GM19395 (cell line): ENCODE data around the gene SCNN1G.
"Not testable (repeated sequence)": the region's sequence is repeated elsewhere in the genome, so short reads cannot be mapped to it uniquely, and the experiment has no call there.

Source experiments
- ATAC-seq: cut with Tn5 transposase; IDR thresholded peaks from one replicate; pipeline ENCODE4 v1.9.1; 2021; ENCODE audit warnings: mild to moderate bottlenecking, moderate library complexity; ENCODE audit not compliant: unreplicated experiment

Gene SCNN1G

DNA sequence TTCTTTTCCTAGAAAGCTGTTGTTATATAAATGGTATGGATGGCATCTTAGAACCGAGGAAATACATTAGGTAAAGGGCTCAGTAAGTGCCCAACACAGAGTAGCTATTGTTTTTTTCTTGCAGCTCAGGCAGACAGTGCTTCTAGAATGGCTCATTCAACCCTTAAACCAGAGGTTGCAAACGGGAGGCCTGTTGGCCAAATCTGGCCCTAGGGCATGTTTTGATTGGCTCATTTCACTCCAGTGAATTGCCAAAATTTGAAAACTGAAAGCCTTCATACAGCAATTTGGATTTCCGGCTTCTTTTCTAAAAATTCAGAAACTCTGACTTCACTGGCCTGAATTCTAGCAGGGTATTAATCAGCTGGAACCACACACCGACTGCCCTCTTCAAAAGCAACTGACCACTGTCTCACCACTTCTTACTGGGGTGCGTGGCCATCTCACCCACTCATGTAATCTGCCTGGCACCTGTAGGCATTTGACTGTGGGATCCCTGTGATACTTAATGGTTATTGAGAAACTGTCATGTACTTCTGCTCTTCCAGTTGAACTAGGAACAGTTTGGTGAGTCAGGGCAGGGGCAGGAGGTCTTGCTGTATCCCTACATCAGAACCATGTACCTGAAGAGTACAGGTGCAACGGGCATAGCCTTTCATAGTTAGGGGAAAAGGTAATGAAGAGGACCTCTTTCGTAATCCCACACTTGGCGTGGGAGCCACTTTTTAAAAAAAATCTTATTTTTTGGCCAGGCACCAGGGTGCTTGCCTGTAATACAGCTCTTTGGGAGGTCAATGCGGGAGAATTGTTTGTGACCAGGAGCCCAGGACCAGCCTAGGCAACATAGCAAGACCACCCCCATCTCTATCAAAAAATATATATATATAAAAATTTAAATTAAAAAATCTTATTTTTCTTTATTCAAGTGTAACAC, 66.0 kb downstream of the SCNN1G start:
- no peak for ATAC-seq

DNA sequence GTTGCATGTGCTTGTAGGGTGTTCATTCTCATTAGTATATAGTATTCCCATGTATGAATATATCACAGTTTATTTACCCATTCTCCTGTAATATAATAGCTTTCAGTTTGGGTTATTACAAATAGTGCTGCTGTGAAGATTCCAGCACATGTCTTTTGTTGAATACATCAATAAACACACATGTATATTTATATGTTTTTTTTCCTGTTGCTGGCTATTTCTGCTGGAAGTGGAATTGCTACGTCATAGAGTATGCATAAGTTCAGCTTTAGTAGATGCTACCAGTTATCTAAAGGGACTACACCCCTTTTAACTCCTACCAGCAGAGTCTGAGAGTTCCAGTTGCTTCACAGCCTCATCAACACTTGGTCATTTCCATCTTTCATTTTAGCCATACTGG, 67.3 kb downstream of the SCNN1G start:
- no peak for ATAC-seq

DNA sequence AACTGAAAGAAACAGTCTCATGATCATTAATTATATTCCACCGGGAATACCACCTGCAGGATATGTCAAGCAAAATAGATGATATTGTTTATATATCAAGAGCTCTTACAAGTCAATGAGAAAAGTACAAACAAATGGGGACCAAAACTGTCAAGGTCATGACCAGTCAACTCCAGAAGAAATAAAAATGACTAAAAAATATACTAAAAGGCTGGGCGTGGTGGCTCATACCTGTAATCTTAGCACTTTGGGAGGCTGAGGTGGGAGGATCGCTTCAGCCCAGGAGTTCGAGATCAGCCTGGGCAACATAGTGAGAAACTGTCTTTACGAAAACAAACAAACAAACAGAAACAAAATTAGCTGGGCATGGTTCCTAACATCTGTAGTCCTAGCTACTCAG, 69.8 kb downstream of the SCNN1G start:
- ATAC-seq = no peak

DNA sequence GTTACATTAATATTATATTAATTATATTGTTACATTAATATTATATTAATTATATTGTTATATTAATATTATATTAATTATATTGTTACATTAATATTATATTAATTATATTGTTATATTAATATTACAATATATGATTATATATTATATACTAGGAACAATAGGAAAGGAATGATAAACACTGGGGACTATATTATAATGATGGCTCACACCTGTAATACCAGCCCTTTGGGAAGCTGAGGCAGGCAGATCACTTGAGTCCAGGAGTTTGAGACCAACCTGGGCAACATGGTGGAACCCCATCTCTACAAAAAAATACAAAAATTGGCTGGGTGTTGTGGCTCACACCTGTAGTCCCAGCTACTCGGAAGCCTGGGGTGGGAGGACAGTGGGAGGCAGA, 71.1 kb downstream of the SCNN1G start:
- ATAC-seq = not testable (repeated sequence)

DNA sequence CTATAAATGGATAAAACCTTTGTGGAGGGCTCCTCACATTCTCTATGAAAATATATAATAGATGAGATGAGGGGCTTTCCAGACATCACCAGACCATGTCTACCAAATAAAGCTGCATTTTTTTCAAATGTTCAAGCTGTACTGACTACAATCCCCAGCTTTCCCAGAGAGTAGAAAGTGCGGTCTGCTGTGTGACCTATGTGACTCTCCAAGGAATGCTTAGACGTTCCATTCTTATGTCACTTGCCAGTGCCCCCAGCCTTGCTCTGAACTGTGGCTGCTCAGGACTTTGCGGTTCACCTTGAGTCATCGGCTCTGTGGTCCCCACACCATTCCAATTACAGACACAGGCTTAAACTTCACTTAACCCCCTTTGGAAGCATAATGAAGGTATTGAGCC, 71.8 kb downstream of the SCNN1G start:
- no peak for ATAC-seq

DNA sequence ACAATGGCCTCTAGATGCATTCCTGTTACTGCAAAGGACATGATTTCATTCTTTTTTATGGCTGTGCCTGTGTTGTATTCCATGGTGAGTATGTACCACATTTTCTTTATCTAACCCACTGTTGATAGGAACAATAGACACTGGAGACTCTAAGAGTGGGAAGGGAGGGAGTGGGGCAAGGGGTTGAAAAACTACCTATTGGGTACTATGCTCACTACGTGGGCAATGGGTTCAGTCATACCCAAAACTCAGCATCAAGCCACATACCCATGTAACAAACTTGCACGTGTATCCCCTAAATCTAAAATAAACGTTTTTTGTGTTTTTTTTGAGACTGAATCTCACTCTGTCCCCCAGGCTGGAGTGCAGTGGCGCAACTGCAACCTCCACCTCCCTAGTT, 72.5 kb downstream of the SCNN1G start:
- no peak for ATAC-seq

DNA sequence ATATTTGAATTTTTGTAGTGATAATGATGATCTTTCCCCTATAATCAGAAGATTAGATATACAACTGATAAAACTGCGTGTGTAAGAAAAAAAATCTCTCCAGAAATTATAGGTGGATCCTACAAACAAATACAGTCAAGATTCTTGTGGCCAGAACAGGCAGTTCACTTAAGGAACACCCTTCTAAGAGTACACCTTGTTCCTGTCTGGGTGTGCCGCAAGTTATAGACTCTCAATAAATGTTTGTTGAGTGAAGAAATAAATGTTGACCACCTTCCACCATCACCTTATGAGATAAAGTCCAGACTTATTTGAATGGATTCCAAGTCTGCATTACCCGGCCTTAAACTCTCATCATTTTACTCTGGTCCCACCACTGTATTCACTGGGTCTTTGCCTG, 73.9 kb downstream of the SCNN1G start:
- ATAC-seq = no peak

DNA sequence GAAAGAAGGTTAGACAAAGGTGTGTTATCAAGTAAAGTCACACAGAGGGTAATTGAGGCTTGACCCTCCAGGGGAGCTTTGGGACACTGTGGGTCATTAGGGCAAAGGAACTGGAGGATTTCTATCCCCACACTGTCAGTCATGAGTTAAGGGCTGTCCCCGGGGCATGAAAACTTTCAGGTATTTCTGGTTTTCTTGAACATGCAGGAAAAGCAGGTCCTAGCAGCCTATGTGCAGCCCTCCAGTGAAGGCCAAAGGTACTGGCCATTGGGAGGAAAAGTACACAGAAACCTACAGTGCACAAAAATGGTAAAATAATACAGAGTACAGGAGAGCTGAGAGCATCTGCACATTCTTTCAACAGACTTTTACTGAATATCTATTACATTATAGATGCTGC, 75.1 kb downstream of the SCNN1G start:
- ATAC-seq = no peak

DNA sequence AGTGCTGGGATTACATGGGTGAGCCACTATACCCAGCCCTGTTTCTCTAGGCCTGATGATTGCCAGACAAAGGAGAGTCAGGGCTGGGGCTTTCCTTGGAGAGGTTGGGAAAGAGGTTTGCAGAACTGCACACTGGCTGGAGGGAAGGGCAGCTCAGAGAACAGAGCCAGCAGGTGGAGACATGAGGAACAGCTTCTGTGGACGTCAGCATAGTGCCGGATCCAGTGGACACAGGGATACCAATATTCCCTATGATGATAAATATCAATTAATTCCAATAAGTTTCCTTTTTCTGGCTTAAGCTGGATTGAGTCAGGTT, 76.3 kb downstream of the SCNN1G start:
- ATAC-seq = no peak
